ENCODE measurements around the gene DDX23.

Gene DDX23

GRCh38 chr12:48822139-48822538 is 29.8 kb downstream of the DDX23 start:
- no peak for DNase-seq

- no peak for DNase-seq
These were observed 31.8 kb downstream of the DDX23 start for GRCh38 chr12:48819986-48820725.

- DNase-seq: peak; percentile 62
These were observed 33.0 kb downstream of the DDX23 start for GRCh38 chr12:48818831-48819590.

DNA sequence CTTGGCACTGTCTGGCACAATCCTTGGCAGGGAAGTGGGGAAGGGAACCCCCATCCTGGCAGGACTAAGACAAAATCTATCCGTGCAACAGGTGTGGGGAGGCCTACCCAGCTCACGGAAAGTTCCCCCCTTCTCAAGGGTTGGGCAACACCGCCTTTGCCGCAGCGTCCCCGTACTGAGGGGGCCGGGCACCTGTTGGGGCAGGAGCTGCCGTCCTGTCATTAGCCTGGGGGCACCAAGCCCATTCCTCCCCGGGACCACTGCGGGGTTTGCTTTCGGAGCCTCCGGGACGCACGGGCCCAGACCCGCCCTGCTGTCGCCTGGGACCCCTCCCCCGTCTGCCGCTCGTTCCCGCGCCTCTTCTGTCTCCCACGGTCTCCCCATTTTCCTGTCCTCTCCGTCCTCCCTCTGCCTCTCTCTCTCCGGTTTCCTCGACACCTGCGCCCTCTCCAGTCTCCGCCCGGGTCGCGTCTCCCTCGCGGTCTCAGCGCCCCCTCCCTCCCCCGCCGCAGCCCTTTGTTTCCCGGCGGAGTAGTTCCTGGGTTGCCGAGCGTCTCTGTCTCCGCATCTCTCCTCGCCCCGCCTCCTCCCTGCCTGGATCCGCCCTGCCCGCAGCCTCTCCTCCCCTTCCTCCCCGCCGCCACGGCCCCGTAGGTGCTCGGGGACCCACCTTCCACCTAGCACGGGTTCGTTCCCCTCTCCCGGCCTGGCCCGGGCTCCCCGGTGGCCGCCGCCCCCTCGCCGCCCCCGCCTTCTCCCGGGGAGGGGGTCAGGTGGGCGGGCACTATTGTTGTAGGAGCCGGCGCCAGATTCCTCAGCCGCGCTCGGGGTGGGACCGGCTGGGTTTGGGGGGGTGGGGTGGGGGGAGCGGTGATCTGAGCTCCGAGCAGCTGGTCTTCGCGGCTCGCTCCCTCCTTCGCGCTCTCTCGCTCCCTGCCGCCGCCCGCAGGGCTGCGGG is 33.8 kb downstream of the DDX23 start, which contains the start of gene CACNB3:
CACNB3 (plus strand) TSS at position 624 of the 958 bp plus-strand sequence. CDS start 434 bp downstream, outside the sequence.
- peak; percentile 87 for DNase-seq

DNA sequence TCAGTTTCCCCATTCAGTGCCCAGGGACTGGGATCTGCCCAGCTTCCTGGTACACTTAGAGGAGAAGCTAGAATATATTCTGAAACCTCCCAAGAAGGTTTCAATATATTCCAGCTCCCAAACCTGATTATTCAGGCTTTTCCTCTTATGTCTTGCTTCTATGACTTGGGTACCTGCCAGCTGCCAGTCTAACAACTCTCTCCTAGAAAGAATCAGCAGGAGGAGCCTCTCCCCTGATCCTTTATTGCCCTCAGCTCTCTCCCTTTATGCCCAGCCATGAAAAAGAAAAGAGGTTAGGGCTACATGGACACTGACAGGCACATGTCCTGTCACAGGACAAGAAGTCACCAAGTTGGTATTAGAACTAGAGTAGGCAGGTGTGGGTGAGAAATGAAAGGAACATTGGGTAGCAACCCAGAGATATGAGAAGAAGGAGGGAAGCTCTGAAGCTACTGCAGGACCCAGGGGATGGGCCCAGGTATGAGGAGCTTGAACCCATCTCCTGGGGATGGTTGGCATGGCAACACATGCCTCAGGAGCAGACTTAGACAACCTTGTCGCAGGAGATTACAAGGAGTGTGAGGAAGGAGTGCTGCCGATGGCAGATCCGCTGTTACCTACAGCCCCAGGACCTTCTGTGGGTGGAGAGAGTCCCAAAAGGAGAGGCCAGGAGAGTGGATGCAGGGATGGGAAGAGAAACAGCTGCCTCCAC is 35.7 kb downstream of the DDX23 start:
- peak; percentile 42 for DNase-seq

GRCh38 chr12:48815126-48816110 is 36.5 kb downstream of the DDX23 start:
- peak; percentile 93 for DNase-seq

DNA sequence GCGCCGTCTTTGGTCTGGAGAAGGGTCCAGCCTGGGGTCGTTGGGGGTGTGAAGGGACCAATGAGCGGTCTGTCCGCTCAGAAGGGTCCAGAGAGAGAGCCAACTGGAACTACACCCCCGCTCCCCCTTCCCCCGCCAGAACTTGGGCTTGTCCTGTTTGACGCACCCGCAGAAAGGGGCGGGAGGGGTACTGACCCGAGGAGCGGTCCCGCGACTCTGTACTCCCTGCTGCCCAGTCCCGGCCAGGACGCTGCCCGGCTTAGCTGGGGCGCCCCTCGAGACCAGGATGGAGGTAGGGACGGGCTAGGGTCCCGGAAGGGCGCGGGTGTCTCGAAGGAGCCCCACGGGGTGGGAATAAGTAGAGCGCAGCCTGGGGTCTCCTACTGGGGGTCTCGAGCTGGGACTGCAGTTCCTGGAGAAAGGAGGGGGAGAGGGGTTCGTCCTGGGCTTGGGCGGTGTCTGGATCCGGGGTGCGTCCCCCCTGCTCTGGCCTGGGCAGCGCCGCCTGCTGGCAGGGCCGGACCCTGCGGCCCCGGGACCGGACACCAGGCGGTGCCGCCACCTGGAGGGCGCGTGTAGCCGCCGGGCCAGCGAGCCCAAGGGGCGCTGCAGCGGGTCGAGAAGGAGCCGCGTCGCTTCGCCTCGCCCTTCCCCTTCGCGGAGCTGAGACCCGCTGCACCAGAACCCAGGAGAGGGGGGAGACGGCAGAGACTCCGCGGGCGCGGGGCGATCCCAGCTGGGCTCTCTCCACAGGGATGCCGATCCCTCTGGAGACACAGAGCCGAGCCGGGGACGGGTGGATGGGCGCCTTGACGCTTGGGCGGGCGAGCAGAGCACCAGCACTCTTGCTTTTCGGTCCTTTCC is 37.5 kb downstream of the DDX23 start:
- peak; percentile 86 for DNase-seq

DNA sequence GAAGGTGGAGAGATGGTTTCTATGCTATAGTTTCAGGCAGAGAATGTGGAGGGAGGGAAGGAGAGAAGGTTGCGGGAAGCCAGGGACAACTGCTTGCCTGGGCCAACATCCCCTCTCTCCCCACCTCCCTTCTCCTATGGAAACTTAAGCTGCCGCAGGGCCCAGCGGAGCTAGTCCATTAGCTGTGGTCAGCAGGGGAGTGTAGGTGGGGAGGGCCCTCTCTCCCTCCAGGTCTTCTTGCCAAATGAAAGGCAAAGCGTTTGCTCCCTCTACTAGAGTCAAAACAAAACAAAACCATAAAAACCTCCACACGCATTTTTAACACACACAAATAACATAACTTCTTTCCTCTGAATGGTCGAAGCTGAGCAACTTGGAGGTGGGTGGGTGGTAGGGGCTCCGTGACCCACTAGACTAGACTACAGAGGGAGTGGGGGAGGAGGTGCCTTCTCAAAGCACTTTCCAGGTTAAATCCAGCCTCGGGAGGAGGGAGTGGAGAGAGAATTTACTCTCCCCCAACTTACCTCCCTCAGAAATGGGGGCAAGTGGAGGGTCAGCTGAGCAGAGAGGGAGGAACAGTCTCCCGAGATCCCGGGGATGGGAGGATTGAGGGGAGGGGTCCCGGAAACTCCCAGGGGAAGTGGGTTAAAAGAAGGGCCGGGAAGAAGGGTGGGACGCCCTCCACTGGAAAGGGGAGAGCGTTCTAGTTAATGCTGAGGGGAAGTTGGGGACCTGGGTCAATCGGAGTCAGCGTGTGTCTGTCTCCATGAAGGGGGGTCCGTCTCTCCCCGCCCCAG is 38.3 kb downstream of the DDX23 start:
- no peak for DNase-seq

DNA sequence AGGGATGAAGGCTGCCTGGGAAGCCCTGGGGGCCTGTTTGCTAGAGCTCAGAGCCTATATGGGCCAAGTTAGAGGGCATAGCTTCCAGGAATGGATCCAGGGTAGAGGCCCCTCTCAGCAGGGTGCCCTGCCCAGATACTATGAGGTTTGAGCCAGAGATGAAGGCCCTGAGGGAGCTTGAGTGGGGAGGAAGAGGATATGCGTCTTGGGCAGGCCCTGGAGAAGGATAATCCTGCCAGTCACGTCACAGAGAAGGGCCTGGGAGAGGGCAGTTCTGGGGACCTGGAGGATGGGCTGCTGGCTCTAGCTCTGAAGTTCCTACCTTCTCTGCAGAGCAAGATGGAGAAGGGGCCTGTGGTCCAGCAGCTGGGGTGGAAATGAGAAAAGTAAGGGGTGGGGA is 39.6 kb downstream of the DDX23 start:
- DNase-seq: no peak

- no peak for DNase-seq
These were observed 40.4 kb downstream of the DDX23 start for GRCh38 chr12:48811437-48812090.

DNA sequence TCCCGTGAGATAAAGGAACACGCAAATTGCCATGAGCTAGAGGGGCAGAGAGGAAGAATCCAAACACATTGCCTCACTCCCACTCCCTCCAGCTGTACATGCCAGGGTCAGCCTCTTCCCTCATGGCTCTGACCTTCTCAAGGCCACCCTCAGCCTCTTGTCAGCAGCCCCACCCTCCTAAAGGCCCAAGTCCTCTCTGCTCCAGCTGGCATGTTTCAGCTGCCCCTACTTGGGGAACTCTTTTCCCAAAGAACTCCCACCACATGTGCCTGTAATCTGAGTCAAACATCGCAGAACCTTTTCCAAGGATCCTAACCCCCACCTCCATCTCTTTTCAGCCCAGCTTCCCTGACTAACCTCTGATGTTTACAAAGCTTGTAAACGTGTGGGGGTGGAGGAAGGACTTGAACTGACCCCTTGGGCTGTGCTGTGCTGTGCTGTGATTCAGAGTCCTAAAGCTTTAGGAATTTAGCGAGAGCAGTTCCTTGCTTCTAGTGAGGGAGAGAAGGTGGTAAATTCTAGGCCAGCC is 41.0 kb downstream of the DDX23 start:
- DNase-seq: no peak

DNA sequence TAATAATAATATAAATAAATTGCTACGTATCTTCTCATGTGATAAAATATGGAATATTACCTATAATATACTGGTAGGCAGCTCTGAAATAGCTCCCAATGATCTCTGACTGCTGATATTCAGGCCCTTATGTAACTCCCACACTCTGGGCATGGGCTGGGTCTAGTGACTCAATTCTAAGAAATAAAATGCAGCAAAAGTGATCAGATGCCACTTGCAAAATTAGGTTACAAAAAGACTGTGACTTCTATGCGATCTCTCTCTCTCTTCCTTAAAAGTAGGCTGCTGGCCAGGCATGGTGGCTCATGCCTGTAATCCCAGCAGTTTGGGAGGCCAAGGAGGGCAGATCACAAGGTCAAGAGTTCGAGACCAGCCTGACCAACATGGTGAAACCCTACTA is 44.0 kb downstream of the DDX23 start:
- DNase-seq: no peak

DNA sequence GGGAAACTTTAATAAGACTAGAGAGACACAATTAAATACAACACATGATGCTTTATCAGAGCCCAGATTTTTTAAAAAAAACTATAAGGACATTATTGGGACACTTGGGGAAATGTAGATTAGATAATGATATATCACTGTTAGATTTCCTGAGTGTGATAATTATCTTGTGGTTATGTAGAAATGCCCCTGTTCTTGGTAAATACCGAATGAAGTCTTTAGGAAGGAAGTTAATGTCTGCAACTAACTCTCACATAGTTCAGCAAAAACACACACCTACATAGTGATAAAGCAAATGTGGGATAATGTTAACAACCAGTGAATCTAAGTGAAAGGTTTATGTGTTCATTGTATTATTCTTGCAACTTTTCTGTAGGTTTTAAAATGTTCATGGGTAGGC is 48.3 kb downstream of the DDX23 start:
- no peak for DNase-seq

- DNase-seq: no peak
These were observed 51.0 kb downstream of the DDX23 start for GRCh38 chr12:48800971-48801370.

DNA sequence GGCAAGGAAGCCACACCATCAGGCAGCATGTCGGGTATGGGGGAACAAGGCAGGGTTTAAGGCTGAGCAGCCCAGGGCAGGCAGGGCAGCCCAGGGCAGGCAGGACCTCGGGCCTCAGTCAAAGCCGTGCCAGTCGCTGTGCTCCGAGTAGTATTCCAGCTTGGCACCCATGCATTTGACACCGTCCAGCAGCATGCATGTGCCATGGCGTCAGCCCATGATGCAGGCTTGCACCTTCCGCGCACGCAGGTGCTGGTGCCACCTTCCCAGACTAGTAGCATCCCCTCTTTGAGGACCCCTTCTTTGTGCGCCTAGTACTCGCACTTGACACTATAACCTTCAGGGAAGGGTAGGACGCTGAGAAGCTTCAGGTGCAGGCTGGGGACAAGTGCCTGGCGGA is 51.5 kb downstream of the DDX23 start:
- no peak for DNase-seq

DNA sequence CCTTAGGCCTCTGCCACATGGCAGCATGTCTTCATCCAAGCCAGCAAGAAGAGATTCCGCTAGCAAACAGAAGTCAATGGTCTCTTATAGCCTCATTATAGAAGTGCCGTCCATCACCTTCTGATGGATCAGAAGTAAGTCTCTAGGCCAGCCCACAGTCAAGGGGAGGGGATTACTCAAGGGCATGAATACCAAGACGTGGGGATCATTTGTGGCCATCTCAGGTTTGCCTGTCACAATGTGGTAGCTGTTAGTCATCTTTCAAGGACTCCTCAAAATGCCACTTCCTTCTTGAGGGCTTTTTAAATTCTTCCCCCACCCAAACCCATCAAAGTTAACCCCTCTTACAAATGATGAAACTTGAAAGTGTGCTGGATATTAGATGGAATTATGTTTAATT is 55.0 kb downstream of the DDX23 start:
- no peak for DNase-seq

- peak; percentile 87 for DNase-seq
These were observed 56.2 kb downstream of the DDX23 start for GRCh38 chr12:48795550-48796455.

All from DMS53 (cell line).